NCI-H2171 treated with DMSO at 0.1 percent for 48 hours (cell line): ENCODE results near the gene HSFX4.
"Not testable (repeated sequence)": the region's sequence is repeated elsewhere in the genome, so short reads cannot be mapped to it uniquely, and the experiment has no call there.

Experiments
- DNase-seq: peaks from one replicate; lab custom pipeline; 2025; lab: John Stamatoyannopoulos, UW

The HSFX4 gene

GRCh38 chrX:149937871-149938426 lies 8.6 kb downstream of the HSFX4 start:
- no peak for DNase-seq

DNA sequence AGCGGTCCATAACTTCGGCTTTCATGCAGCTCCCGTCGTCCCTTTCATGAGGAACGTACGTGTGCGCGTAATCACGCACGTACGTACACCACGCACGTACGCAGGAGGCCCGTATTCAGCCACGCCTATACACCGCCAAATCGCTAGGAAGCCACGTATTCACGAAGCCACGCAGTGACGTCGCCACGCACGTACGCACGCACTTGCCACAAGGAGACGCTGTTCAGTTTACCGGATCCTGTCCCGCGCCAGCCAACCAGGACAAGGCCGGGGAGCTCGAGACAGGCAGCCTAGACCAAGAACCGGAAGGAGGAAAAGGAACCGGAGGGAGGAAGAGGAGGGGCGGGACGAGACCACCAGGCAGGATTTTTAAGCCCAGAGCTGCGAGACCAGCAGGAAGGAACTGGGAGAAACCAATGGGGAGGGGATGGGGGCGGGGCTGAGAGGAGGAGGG lies 9.1 kb downstream of the HSFX4 start, which contains the start of gene EOLA2:
Gene EOLA2 (minus strand): TSS at position 65 of the 454 bp plus-strand sequence. CDS start 4,617 bp downstream, outside the sequence.
- peak; percentile 95 for DNase-seq

DNA sequence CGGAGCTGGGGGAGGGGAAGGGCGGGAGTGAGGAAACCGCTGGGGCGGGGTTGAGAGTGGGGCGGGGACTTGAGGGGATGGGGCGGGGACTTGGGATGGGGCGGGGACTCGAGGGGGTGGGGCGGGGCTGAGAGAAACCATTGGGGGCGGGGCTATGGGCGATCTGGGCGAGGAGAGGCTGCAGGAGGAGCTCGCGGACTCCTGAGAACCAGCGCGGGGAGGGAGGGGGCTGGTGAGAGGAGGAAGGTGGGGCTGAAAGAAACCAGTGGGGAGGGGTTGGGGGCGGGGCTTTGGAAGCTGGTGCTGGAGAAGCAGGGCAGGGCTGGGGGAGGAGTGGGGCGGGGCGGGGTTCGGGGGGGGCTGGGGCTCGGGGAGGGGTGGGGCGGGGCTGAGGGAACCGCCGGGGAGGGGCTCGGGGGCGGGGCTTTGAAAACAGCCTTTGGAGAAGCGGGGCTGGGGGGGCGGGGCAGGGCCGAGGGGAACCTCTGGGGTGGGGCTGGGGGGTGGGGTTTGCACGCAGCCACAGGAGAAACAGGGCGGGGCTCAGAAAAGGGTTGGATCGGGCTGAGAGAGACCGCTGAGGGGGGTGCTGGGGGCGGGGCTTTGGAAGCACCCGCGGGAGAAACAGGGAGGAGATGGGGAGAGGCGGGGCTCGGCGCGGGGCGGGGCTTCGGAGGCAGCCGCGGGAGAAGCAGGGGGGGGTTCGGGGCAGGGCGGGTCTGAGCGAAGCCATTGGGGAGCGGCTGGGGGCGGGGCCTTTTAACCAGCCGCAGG lies 9.7 kb downstream of the HSFX4 start:
- peak; percentile 84 for DNase-seq

DNA sequence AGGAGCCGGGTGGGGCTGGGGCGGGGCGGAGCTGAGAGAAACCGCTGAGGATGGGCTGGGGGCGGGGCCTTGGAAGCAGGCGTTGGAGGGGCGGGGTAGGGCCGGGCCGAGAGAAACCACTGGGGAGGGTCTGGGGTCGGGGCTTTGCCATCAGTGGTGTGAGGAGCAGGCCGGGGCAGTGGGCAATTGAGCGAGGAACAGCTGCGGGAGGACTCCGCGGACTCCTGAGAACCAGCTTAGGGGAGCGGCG lies 10.2 kb downstream of the HSFX4 start:
- no peak for DNase-seq

- DNase-seq: peak; percentile 91
These were observed 10.7 kb downstream of the HSFX4 start for GRCh38 chrX:149939905-149940673.

DNA sequence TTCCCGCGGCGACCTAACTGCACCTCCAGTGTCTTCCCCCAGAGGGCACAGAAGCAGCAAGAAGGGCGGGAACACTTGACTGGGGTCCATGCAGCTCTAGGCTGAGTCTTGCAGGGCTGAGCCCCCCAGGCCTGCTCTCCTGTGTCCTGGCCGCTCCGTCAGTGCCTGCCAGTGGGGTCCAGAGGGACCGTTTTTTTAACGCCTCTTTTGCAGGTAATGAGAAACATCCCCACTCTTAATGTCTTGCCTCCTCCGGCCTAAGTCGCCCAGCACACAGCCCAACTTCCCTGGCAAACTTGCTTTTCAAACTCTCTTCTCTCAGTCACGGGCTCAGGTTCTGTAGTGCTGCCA lies 11.3 kb downstream of the HSFX4 start:
- not testable (repeated sequence) for DNase-seq

- DNase-seq: not testable (repeated sequence)
These were observed 15.8 kb downstream of the HSFX4 start for GRCh38 chrX:149945087-149945670.

- DNase-seq: not testable (repeated sequence)
These were observed 16.4 kb downstream of the HSFX4 start for GRCh38 chrX:149945820-149946219.

- not testable (repeated sequence) for DNase-seq
These were observed 17.6 kb downstream of the HSFX4 start for GRCh38 chrX:149946932-149947331.

DNA sequence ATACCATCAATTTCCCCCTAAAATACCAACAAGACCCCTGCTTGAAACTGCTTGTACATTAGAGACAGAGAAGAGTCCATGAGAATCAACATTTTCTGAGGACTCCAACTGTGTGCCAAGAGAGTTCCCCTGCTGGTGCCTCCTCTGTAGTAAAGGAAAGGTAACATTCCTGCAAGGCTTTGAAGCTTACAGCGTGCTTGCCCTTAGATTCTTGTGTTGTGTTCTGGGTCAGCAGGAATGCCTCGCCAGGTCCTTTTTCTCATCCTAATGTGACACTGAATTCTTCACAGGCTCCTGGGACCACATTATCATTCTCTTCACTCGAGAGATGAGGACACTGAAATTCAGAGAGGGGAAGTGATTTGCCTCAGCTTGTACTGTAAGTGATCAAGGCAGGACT lies 18.6 kb downstream of the HSFX4 start:
- no peak for DNase-seq

- DNase-seq: no peak
These were observed 20.5 kb downstream of the HSFX4 start for GRCh38 chrX:149949743-149950436.

DNA sequence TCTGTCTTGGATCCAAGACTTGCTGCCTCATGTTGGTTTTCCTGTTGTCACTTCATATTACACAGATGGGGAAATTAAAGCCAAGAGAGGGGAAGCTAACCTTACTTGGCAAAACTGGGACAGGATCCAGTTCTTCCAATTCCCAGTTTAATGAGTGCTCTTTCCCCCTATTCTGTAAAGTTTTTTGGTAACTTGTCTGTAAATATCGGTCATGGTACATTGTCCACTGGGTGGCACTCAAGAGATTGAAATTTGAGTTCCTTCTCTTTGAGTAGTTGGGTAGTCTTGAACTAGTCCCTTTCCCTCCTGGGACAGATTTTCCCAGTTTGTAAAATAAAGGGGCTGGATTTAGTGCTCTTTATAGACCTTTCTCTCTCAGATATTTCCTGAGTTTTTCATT lies 21.3 kb downstream of the HSFX4 start:
- peak; percentile 22 for DNase-seq

- no peak for DNase-seq
These were observed 32.2 kb downstream of the HSFX4 start for GRCh38 chrX:149961572-149961971.

- DNase-seq: no peak
These were observed 32.6 kb downstream of the HSFX4 start for GRCh38 chrX:149962010-149962409.

DNA sequence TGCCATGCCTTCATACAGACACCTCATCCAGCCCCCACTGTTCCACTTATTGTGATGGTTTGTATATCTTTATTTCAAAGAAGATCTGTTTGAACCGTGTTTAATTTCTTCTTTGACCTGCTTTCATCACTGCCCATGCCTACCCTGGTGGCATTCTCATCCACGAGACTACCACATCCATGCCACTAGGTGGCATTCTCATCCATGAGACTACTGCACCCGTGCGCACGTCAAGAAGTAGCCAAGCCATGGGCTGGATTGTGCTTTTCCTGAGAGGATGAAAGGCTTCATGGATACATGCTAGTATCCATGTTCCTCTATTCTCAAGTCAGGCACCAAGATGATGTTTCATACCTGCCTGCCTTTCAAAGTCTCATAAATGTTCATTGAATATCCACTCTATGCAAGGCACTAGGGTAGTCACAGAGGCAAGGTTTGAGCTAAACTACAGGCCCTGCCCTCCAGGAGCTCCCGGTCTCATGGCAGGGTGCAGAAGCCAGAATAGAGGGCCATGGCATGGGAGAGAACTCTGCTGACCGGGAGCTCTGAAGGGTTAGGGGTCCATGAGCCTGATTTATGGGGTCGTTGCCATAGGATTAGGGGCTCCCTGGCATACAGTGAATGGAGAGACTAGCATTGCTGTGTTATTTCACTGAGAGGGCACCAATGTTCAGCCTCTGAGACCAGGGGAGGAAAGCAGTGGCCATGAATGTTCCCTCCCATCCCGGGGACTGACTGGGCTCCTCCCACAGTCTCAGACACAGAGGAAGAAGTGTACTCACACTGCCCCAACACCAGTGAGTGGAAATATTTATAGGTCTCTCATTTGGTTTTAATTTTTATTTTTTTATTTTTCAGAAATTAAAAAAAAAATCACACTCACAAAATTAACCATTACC lies 33.7 kb downstream of the HSFX4 start:
- DNase-seq: peak; percentile 4

DNA sequence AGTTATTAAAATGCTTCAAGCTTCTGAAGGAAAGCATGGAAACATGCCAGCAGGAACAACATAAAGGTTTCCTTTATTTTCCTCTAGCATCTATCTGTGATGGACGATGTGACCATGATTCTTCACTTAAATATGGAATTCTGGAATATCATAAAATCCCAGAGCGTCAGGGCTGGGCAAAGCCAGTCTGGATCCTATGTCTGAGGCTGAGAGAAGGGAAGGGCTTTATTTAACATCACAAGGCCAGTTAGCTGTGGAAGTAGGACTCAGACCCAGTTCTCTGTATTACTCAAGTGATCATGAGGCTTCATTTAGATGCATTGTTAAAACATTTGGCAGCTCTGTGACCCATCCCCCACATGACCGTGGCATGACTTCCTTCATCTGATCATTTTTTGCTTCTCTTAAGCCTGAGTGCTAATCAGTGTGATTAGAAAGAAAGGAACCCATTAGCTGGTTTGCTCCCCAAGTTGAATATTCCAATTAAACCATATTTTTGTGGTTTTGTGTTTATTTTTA lies 49.8 kb downstream of the HSFX4 start:
- DNase-seq: no peak
